Caco-2 (cell line): ENCODE data around the gene NRK. TPM values are rescaled to one million over a fixed set of nuclear protein-coding genes. Genes with fewer than 3 reads are reported as not detected.
"Not testable (repeated sequence)": the region's sequence is repeated elsewhere in the genome, so short reads cannot be mapped to it uniquely, and the experiment has no call there.

Source experiments
- BruUV-seq: library from RNA; stranded (reverse); fragments of 400-500 nt; replicated peaks from 2 replicates; lab custom pipeline; 2021; lab: Mats Ljungman, UMichigan
- CTCF ChIA-PET: fragments of 300-600 bp; sonication (Branson Sonifier 250); formaldehyde crosslinking; loops from one replicate; lab custom pipeline; 2022; ENCODE audit warnings: antibody characterized with exemption; lab: Charles Lee
- POLR2A ChIA-PET: fragments of 300-600 bp; sonication (Branson Sonifier 250); formaldehyde crosslinking; loops from one replicate; lab custom pipeline; 2022; ENCODE audit warnings: antibody characterized with exemption; lab: Charles Lee
- DNase-seq, 2 experiments: peaks; one replicate each; pipeline versions ENCODE4 v3.0.0 to v3.0.0-alpha.2; 2020 to 2022
- H3K27me3 ChIP-seq: replicated peaks from 2 replicates; pipeline ENCODE4 v1.6.0; 2011; ENCODE audit warnings: low read length; ENCODE audit not compliant: control insufficient read depth, insufficient read depth
- H3K36me3 ChIP-seq: 2 replicates; pipeline ENCODE4 v1.5.1; 2011; ENCODE audit warnings: low read length; ENCODE audit not compliant: control insufficient read depth, insufficient read depth
- H3K4me1 ChIP-seq: fragments of 250-450 bp; sonication (Bioruptor Pico); 2 replicates; pipeline ENCODE4 v1.5.1; 2020; ENCODE audit warnings: mild to moderate bottlenecking
- H3K4me3 ChIP-seq: 2 replicates; pipeline ENCODE4 v1.5.1; 2011; ENCODE audit warnings: low read depth, mild to moderate bottlenecking, control low read depth, low read length
- H3K9me3 ChIP-seq: fragments of 250-450 bp; sonication (Bioruptor Pico); 2 replicates; pipeline ENCODE4 v1.5.1; 2020; ENCODE audit warnings: mild to moderate bottlenecking, moderate library complexity
- H3K27ac Mint-ChIP-seq: one replicate; pipeline ENCODE4 v1.8.0; 2022; ENCODE audit warnings: mixed read lengths; ENCODE audit not compliant: unreplicated experiment
- H3K27me3 Mint-ChIP-seq: one replicate; pipeline ENCODE4 v1.8.0; 2022; ENCODE audit warnings: mixed read lengths; ENCODE audit not compliant: insufficient read depth, unreplicated experiment
- H3K36me3 Mint-ChIP-seq: one replicate; pipeline ENCODE4 v1.8.0; 2022; ENCODE audit warnings: mild to moderate bottlenecking, mixed read lengths; ENCODE audit not compliant: insufficient read depth, unreplicated experiment
- H3K4me1 Mint-ChIP-seq: one replicate; pipeline ENCODE4 v1.8.0; 2022; ENCODE audit warnings: low read depth, mixed read lengths; ENCODE audit not compliant: unreplicated experiment
- H3K4me3 Mint-ChIP-seq: one replicate; pipeline ENCODE4 v1.8.0; 2022; ENCODE audit warnings: mild to moderate bottlenecking, moderate library complexity, mixed read lengths; ENCODE audit not compliant: unreplicated experiment
- H3K9me3 Mint-ChIP-seq: one replicate; pipeline ENCODE4 v1.8.0; 2022; ENCODE audit warnings: mixed read lengths; ENCODE audit not compliant: unreplicated experiment
- CTCF ChIP-seq, 2 experiments: fragments of 200-600 bp in 1 of 2; IDR thresholded peaks; 1 replicate in 1 of 2; 2 replicates in 1 of 2; pipeline versions ENCODE4 v1.5.1 to v1.8.0; 2011 to 2022; ENCODE audit warnings: antibody characterized with exemption in 1 of 2, control low read depth in 1 of 2, inconsistent platforms in 1 of 2, low read depth in 1 of 2, low read length in 1 of 2, mild to moderate bottlenecking in 1 of 2, moderate library complexity in 1 of 2; ENCODE audit not compliant: insufficient read depth in 1 of 2, severe bottlenecking in 1 of 2, unreplicated experiment in 1 of 2
- intact Hi-C: fragments of 100-400 bp; cut with micrococcal nuclease; formaldehyde crosslinking; loops from one replicate; pipeline ENCODE4 v1.10.0; 2022; ENCODE audit not compliant: unreplicated experiment
- total RNA-seq: library from RNA; stranded (reverse); gene quantifications from 2 replicates; pipeline ENCODE4 v1.2.3, GENCODE V29; 2022

The NRK gene
- total RNA-seq, 1 experiment from 2014 or later, result 0.16 TPM

- POLR2A ChIA-PET, result no interaction called here
- no peak for TF ChIP-seq CTCF (IDR thresholded peaks at IDR 0.05; ENCODE audit: insufficient read depth in 1 of 2, low read depth in 1 of 2, low read length in 1 of 2, severe bottlenecking in 1 of 2, unreplicated experiment in 1 of 2)
- no peaks in the 10 kb centered on the region for H3K9me3 ChIP-seq
- no peaks in the 10 kb centered on the region for H3K36me3 ChIP-seq
- no peaks in the 10 kb centered on the region for H3K27me3 Mint-ChIP-seq
- no peaks in the 10 kb centered on the region for H3K4me1 ChIP-seq
- DNase-seq, result no peak
- H3K36me3 Mint-ChIP-seq, result no peaks in the 10 kb centered on the region
- no peak overlapping the region for H3K4me3 ChIP-seq
- CTCF ChIA-PET, result no interaction called here
- no peak overlapping the region for H3K27ac Mint-ChIP-seq
- no peak overlapping the region for H3K4me3 Mint-ChIP-seq
- no peaks in the 10 kb centered on the region for H3K9me3 Mint-ChIP-seq
- no peaks in the 10 kb centered on the region for H3K4me1 Mint-ChIP-seq
- no peaks in the 10 kb centered on the region for H3K27me3 ChIP-seq
- intact Hi-C loops, result no loop called here
- no TSS peak for BruUV-seq
Observed at GRCh38 chrX:105973387-105973739, 151.0 kb downstream of the NRK start.

GRCh38 chrX:105975382-105975781 lies 153.0 kb downstream of the NRK start:
- Histone ChIP-seq H3K36me3 (no peaks in the 10 kb centered on the region), H3K9me3 (no peaks in the 10 kb centered on the region), H3K27me3 (no peaks in the 10 kb centered on the region), H3K4me3 (no peak overlapping the region), H3K4me1 (no peaks in the 10 kb centered on the region)
- intact Hi-C loops, result loop anchor here (1.0 kb wide), 2 partner anchors 65 to 423 kb away; no protein-coding TSS in a partner anchor
- DNase-seq, result no peak
- Mint-ChIP-seq H3K27me3 (no peaks in the 10 kb centered on the region), H3K27ac (no peak overlapping the region), H3K36me3 (no peaks in the 10 kb centered on the region), H3K9me3 (no peaks in the 10 kb centered on the region), H3K4me1 (no peaks in the 10 kb centered on the region), H3K4me3 (no peak overlapping the region)
- ChIA-PET POLR2A (no interaction called here), CTCF (interaction anchor here (0.8 kb wide), 1 partner anchor 64 kb away, joined by 3 read pairs; no protein-coding TSS in a partner anchor)
- TF ChIP-seq CTCF (IDR thresholded peaks at IDR 0.05; ENCODE audit: insufficient read depth in 1 of 2, low read depth in 1 of 2, low read length in 1 of 2, severe bottlenecking in 1 of 2, unreplicated experiment in 1 of 2), result peak in 1 of 2 experiments; percentile 0
- no TSS peak for BruUV-seq

GRCh38 chrX:105981772-105982485 lies 159.6 kb downstream of the NRK start:
- Histone ChIP-seq H3K36me3 (no peaks in the 10 kb centered on the region), H3K4me1 (no peaks in the 10 kb centered on the region), H3K27me3 (no peaks in the 10 kb centered on the region; the same call in 1 of the 2 replicates), H3K9me3 (no peaks in the 10 kb centered on the region), H3K4me3 (no peak overlapping the region)
- DNase-seq, result no peak
- H3K27me3 Mint-ChIP-seq, result peaks cover 3% of the 10 kb centered on the region
- H3K4me3 Mint-ChIP-seq, result no peak overlapping the region
- no peaks in the 10 kb centered on the region for H3K9me3 Mint-ChIP-seq
- no peak for TF ChIP-seq CTCF (IDR thresholded peaks at IDR 0.05; ENCODE audit: insufficient read depth in 1 of 2, low read depth in 1 of 2, low read length in 1 of 2, severe bottlenecking in 1 of 2, unreplicated experiment in 1 of 2)
- ChIA-PET POLR2A (no interaction called here), CTCF (no interaction called here)
- no peak overlapping the region for H3K27ac Mint-ChIP-seq
- H3K4me1 Mint-ChIP-seq, result no peaks in the 10 kb centered on the region
- no peaks in the 10 kb centered on the region for H3K36me3 Mint-ChIP-seq
- intact Hi-C loops, result no loop called here
- no TSS peak for BruUV-seq

- H3K27me3 Mint-ChIP-seq, intact Hi-C loops, H3K9me3 ChIP-seq, H3K4me1 Mint-ChIP-seq, H3K27me3 ChIP-seq, H3K36me3 ChIP-seq, H3K27ac Mint-ChIP-seq, POLR2A ChIA-PET, BruUV-seq, H3K9me3 Mint-ChIP-seq, H3K36me3 Mint-ChIP-seq, H3K4me3 ChIP-seq, DNase-seq, H3K4me1 ChIP-seq, CTCF ChIA-PET, H3K4me3 Mint-ChIP-seq: not testable (repeated sequence)
Observed at GRCh38 chrX:105988487-105988886, 166.1 kb downstream of the NRK start.
